Memory B cell (primary cell): ENCODE results near the gene UBE2E2.

Source experiments
- ATAC-seq: fragments of 150-1000 bp; cut with Tn5 transposase; 2 replicates; pipeline ENCODE4 v1.10.0; 2021; ENCODE audit warnings: low read depth, mild to moderate bottlenecking, moderate library complexity
- DNase-seq, 2 donors: peaks; one replicate each; pipeline ENCODE4 v3.0.0; 2022; ENCODE audit warnings: low spot score in 2 of 2
- H3K27ac Mint-ChIP-seq: one replicate; pipeline ENCODE4 v1.8.0; 2022; ENCODE audit warnings: mild to moderate bottlenecking, moderate library complexity, mixed read lengths
- H3K27me3 Mint-ChIP-seq: one replicate; pipeline ENCODE4 v1.8.0; 2022; ENCODE audit warnings: mixed read lengths
- H3K36me3 Mint-ChIP-seq: one replicate; pipeline ENCODE4 v1.8.0; 2022; ENCODE audit warnings: mild to moderate bottlenecking, mixed read lengths
- H3K4me1 Mint-ChIP-seq: one replicate; pipeline ENCODE4 v1.8.0; 2022; ENCODE audit warnings: mixed read lengths
- H3K4me3 Mint-ChIP-seq: one replicate; pipeline ENCODE4 v1.8.0; 2022; ENCODE audit warnings: mild to moderate bottlenecking, moderate library complexity, mixed read lengths
- H3K9me3 Mint-ChIP-seq: one replicate; pipeline ENCODE4 v1.8.0; 2022; ENCODE audit warnings: mixed read lengths

The UBE2E2 gene

GRCh38 chr3:23256741-23257435 is 53.8 kb downstream of the UBE2E2 start:
- Mint-ChIP-seq H3K36me3 (peaks cover 5% of the 10 kb centered on the region), H3K4me3 (no peak overlapping the region), H3K4me1 (peaks cover 42% of the 10 kb centered on the region), H3K27ac (peak overlapping the region; percentile 23), H3K27me3 (no peaks in the 10 kb centered on the region), H3K9me3 (peaks cover 2% of the 10 kb centered on the region)
- ATAC-seq, result no peak
- DNase-seq, result no peak

- Mint-ChIP-seq H3K9me3 (peaks cover 2% of the 10 kb centered on the region), H3K4me3 (no peak overlapping the region), H3K36me3 (peaks cover 5% of the 10 kb centered on the region), H3K27me3 (no peaks in the 10 kb centered on the region), H3K4me1 (peaks cover 43% of the 10 kb centered on the region), H3K27ac (no peak overlapping the region)
- ATAC-seq (no peak), DNase-seq (no peak)
These were observed 55.0 kb downstream of the UBE2E2 start for GRCh38 chr3:23258110-23258509.

GRCh38 chr3:23259515-23259914 is 56.4 kb downstream of the UBE2E2 start:
- DNase-seq, result no peak
- no peak for ATAC-seq
- H3K27me3 Mint-ChIP-seq, result no peaks in the 10 kb centered on the region
- peaks cover 5% of the 10 kb centered on the region for H3K36me3 Mint-ChIP-seq
- H3K9me3 Mint-ChIP-seq, result peaks cover 2% of the 10 kb centered on the region
- H3K4me1 Mint-ChIP-seq, result peaks cover 31% of the 10 kb centered on the region
- no peak overlapping the region for H3K4me3 Mint-ChIP-seq
- no peak overlapping the region for H3K27ac Mint-ChIP-seq

- Mint-ChIP-seq H3K27me3 (no peaks in the 10 kb centered on the region), H3K4me3 (no peak overlapping the region), H3K4me1 (peaks cover 19% of the 10 kb centered on the region), H3K36me3 (peaks cover 12% of the 10 kb centered on the region), H3K9me3 (peaks cover 2% of the 10 kb centered on the region), H3K27ac (no peak overlapping the region)
- ATAC-seq, result no peak
- no peak for DNase-seq
These were observed 59.6 kb downstream of the UBE2E2 start for GRCh38 chr3:23262766-23263165.

GRCh38 chr3:23263796-23264195 is 60.7 kb downstream of the UBE2E2 start:
- peaks cover 9% of the 10 kb centered on the region for H3K36me3 Mint-ChIP-seq
- DNase-seq (no peak), ATAC-seq (no peak)
- no peak overlapping the region for H3K27ac Mint-ChIP-seq
- H3K9me3 Mint-ChIP-seq, result no peaks in the 10 kb centered on the region
- no peaks in the 10 kb centered on the region for H3K27me3 Mint-ChIP-seq
- peaks cover 15% of the 10 kb centered on the region for H3K4me1 Mint-ChIP-seq
- H3K4me3 Mint-ChIP-seq, result no peak overlapping the region

- ATAC-seq, result no peak
- H3K27ac Mint-ChIP-seq, result no peak overlapping the region
- H3K36me3 Mint-ChIP-seq, result peaks cover 9% of the 10 kb centered on the region
- H3K4me1 Mint-ChIP-seq, result peaks cover 17% of the 10 kb centered on the region
- H3K27me3 Mint-ChIP-seq, result no peaks in the 10 kb centered on the region
- DNase-seq, result no peak
- no peak overlapping the region for H3K4me3 Mint-ChIP-seq
- H3K9me3 Mint-ChIP-seq, result no peaks in the 10 kb centered on the region
These were observed 61.3 kb downstream of the UBE2E2 start for GRCh38 chr3:23264413-23264812.

- peaks cover 11% of the 10 kb centered on the region for H3K36me3 Mint-ChIP-seq
- H3K27ac Mint-ChIP-seq, result no peak overlapping the region
- no peak for DNase-seq
- no peaks in the 10 kb centered on the region for H3K27me3 Mint-ChIP-seq
- ATAC-seq, result peak; percentile 45
- H3K9me3 Mint-ChIP-seq, result no peaks in the 10 kb centered on the region
- H3K4me3 Mint-ChIP-seq, result no peak overlapping the region
- peaks cover 26% of the 10 kb centered on the region for H3K4me1 Mint-ChIP-seq
These were observed 67.3 kb downstream of the UBE2E2 start for GRCh38 chr3:23270423-23270822.

GRCh38 chr3:23271876-23272741 is 69.0 kb downstream of the UBE2E2 start:
- H3K9me3 Mint-ChIP-seq, result no peaks in the 10 kb centered on the region
- no peak for ATAC-seq
- no peaks in the 10 kb centered on the region for H3K27me3 Mint-ChIP-seq
- no peak overlapping the region for H3K27ac Mint-ChIP-seq
- DNase-seq, result no peak
- H3K36me3 Mint-ChIP-seq, result peaks cover 8% of the 10 kb centered on the region
- H3K4me3 Mint-ChIP-seq, result no peak overlapping the region
- H3K4me1 Mint-ChIP-seq, result peaks cover 28% of the 10 kb centered on the region

- H3K36me3 Mint-ChIP-seq, result peaks cover 8% of the 10 kb centered on the region
- H3K9me3 Mint-ChIP-seq, result no peaks in the 10 kb centered on the region
- H3K4me1 Mint-ChIP-seq, result peaks cover 28% of the 10 kb centered on the region
- ATAC-seq (no peak), DNase-seq (no peak)
- H3K27ac Mint-ChIP-seq, result no peak overlapping the region
- H3K4me3 Mint-ChIP-seq, result no peak overlapping the region
- H3K27me3 Mint-ChIP-seq, result no peaks in the 10 kb centered on the region
These were observed 69.7 kb downstream of the UBE2E2 start for GRCh38 chr3:23272820-23273219.

GRCh38 chr3:23275061-23275460 is 71.9 kb downstream of the UBE2E2 start:
- ATAC-seq (no peak), DNase-seq (no peak)
- H3K4me1 Mint-ChIP-seq, result peaks cover 31% of the 10 kb centered on the region
- no peaks in the 10 kb centered on the region for H3K9me3 Mint-ChIP-seq
- H3K36me3 Mint-ChIP-seq, result peaks cover 8% of the 10 kb centered on the region
- H3K27ac Mint-ChIP-seq, result no peak overlapping the region
- H3K4me3 Mint-ChIP-seq, result no peak overlapping the region
- no peaks in the 10 kb centered on the region for H3K27me3 Mint-ChIP-seq

- Mint-ChIP-seq H3K9me3 (no peaks in the 10 kb centered on the region), H3K27ac (no peak overlapping the region), H3K4me3 (no peak overlapping the region), H3K4me1 (peaks cover 30% of the 10 kb centered on the region), H3K36me3 (peaks cover 8% of the 10 kb centered on the region), H3K27me3 (no peaks in the 10 kb centered on the region)
- ATAC-seq (no peak), DNase-seq (no peak)
These were observed 72.7 kb downstream of the UBE2E2 start for GRCh38 chr3:23275814-23276213.

GRCh38 chr3:23276913-23277658 is 74.0 kb downstream of the UBE2E2 start:
- H3K27me3 Mint-ChIP-seq, result no peaks in the 10 kb centered on the region
- ATAC-seq (no peak), DNase-seq (no peak)
- H3K4me3 Mint-ChIP-seq, result no peak overlapping the region
- H3K27ac Mint-ChIP-seq, result no peak overlapping the region
- H3K4me1 Mint-ChIP-seq, result peaks cover 30% of the 10 kb centered on the region
- peaks cover 4% of the 10 kb centered on the region for H3K36me3 Mint-ChIP-seq
- H3K9me3 Mint-ChIP-seq, result no peaks in the 10 kb centered on the region

- H3K4me3 Mint-ChIP-seq, result no peak overlapping the region
- no peaks in the 10 kb centered on the region for H3K9me3 Mint-ChIP-seq
- ATAC-seq, result no peak
- H3K27ac Mint-ChIP-seq, result no peak overlapping the region
- no peak for DNase-seq
- peaks cover 26% of the 10 kb centered on the region for H3K4me1 Mint-ChIP-seq
- H3K27me3 Mint-ChIP-seq, result no peaks in the 10 kb centered on the region
- no peaks in the 10 kb centered on the region for H3K36me3 Mint-ChIP-seq
These were observed 74.6 kb downstream of the UBE2E2 start for GRCh38 chr3:23277688-23278087.

- DNase-seq, result no peak
- Mint-ChIP-seq H3K27me3 (no peaks in the 10 kb centered on the region), H3K4me1 (peaks cover 35% of the 10 kb centered on the region), H3K27ac (no peak overlapping the region), H3K9me3 (peaks cover 5% of the 10 kb centered on the region), H3K4me3 (no peak overlapping the region), H3K36me3 (peaks cover 22% of the 10 kb centered on the region)
- no peak for ATAC-seq
These were observed 80.5 kb downstream of the UBE2E2 start for GRCh38 chr3:23283625-23284024.
